Skeletal muscle tissue (tissue), 4 donors: ENCODE data around the gene RNASEH1. TPM values are rescaled to one million over a fixed set of nuclear protein-coding genes. Genes with fewer than 3 reads are reported as not detected.

Experiments
- H3K27ac ChIP-seq: one replicate; pipeline ENCODE4 v1.7.0; 2013; ENCODE audit warnings: mild to moderate bottlenecking, low read depth, low read length, inconsistent platforms
- H3K27me3 ChIP-seq, 3 donors: one replicate each; pipeline ENCODE4 v1.7.0; 2013; ENCODE audit warnings: low read length in 3 of 3; ENCODE audit not compliant: control insufficient read depth in 3 of 3, insufficient read depth in 3 of 3
- H3K36me3 ChIP-seq, 3 donors: one replicate each; pipeline ENCODE4 v1.7.0; 2013; ENCODE audit warnings: low read length in 3 of 3; ENCODE audit not compliant: control insufficient read depth in 3 of 3, insufficient read depth in 3 of 3
- H3K4me1 ChIP-seq, 3 donors: one replicate each; pipeline ENCODE4 v1.7.0; 2013; ENCODE audit warnings: low read length in 3 of 3, mild to moderate bottlenecking in 3 of 3; ENCODE audit not compliant: control insufficient read depth in 3 of 3, insufficient read depth in 3 of 3
- H3K4me3 ChIP-seq, 3 donors: one replicate each; pipeline ENCODE4 v1.7.0; 2013; ENCODE audit warnings: low read length in 3 of 3
- H3K9ac ChIP-seq, 3 donors: one replicate each; pipeline ENCODE4 v1.7.0; 2013; ENCODE audit warnings: low read length in 3 of 3, mild to moderate bottlenecking in 3 of 3, moderate library complexity in 2 of 3, low read depth in 1 of 3
- H3K9me3 ChIP-seq, 3 donors: one replicate each; pipeline ENCODE4 v1.7.0; 2013; ENCODE audit warnings: low read length in 3 of 3; ENCODE audit not compliant: control insufficient read depth in 3 of 3
- total RNA-seq: library from RNA; depleted of rRNA; stranded (reverse); fragments of >200 nt; gene quantifications from one replicate; pipeline ENCODE4 v1.2.3, GENCODE V29; 2014
- donor health status: Osteomylitis.

RNASEH1 gene
- total RNA-seq, 1 donor from 2014 or later = 14.6 TPM

DNA sequence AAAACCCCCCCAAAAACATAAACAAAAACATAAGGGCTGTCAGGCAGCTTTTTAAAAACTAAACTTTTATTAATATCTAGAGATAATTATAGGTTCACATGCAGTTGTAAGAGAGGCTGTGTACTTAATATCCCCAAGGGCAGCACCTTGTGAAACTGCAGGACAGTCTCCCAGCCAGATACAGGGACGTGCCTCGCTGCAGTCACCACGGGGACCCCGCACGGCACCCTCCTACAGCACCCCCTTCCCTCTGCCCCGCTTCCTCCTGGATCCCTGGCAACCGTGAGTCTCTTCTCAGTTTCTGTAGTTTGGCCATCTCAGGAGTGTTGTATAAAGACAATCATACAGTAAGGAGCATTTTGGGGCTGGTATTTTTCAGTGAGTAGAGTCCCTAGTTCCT is 30.0 kb upstream of the RNASEH1 start:
- no peak overlapping the region for H3K9ac ChIP-seq
- H3K36me3 ChIP-seq = peaks cover 0 to 4% (median 2%) of the 10 kb centered on the region in 3 donors
- no peak overlapping the region for H3K4me3 ChIP-seq
- no peaks in the 10 kb centered on the region for H3K9me3 ChIP-seq
- H3K4me1 ChIP-seq = peaks cover 0 to 8% (median 0%) of the 10 kb centered on the region in 3 donors
- H3K27me3 ChIP-seq = no peaks in the 10 kb centered on the region
- no peak overlapping the region for H3K27ac ChIP-seq

DNA sequence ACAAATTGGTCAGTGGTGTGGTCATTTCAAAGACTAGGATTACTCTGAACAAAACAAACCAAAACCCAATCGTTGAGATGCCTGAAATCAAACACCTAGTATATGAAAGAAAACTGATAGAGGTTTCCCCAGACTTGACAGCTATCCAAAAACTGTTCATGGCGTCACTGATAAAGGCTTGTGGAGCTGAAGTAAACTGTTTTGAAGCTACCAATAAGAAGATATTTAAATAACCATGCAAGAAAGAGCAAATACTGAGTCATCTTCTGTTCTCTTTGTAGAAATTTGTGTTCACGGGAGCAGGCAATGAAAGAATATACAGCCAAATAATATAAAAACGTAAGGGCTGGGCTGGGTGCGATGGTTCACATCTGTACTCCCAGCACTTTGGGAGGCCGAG is 29.3 kb upstream of the RNASEH1 start:
- H3K9ac ChIP-seq = no peak overlapping the region
- H3K27me3 ChIP-seq = no peaks in the 10 kb centered on the region
- no peak overlapping the region for H3K4me3 ChIP-seq
- peaks cover 2 to 4% (median 3%) of the 10 kb centered on the region in 3 donors for H3K36me3 ChIP-seq
- H3K9me3 ChIP-seq = no peaks in the 10 kb centered on the region
- H3K27ac ChIP-seq = no peak overlapping the region
- H3K4me1 ChIP-seq = peaks cover 0 to 8% (median 0%) of the 10 kb centered on the region in 3 donors

DNA sequence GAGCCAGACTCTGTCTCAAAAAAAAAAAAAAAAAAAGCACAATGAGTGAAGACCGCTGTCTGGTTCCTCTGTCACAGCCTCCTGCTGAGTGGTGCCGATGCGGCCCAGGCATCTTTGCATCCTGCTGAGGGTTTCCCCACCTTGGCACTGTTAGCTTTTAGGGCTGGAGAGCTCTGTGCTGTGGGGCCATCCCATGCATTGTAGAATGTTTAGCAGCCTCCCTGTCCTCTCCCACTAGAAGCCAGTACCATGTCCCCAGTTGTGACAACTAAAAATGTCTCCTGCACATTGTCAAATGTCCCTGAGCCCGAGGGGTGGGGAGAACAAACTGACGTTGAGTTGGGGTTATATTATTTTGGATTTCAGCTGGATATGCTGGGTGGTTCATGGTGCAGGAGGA is 28.9 kb upstream of the RNASEH1 start:
- H3K9me3 ChIP-seq = no peaks in the 10 kb centered on the region
- peaks cover 0 to 8% (median 0%) of the 10 kb centered on the region in 3 donors for H3K4me1 ChIP-seq
- no peak overlapping the region for H3K27ac ChIP-seq
- H3K9ac ChIP-seq = no peak overlapping the region
- no peak overlapping the region for H3K4me3 ChIP-seq
- peaks cover 3 to 6% (median 4%) of the 10 kb centered on the region in 3 donors for H3K36me3 ChIP-seq
- no peaks in the 10 kb centered on the region for H3K27me3 ChIP-seq

DNA sequence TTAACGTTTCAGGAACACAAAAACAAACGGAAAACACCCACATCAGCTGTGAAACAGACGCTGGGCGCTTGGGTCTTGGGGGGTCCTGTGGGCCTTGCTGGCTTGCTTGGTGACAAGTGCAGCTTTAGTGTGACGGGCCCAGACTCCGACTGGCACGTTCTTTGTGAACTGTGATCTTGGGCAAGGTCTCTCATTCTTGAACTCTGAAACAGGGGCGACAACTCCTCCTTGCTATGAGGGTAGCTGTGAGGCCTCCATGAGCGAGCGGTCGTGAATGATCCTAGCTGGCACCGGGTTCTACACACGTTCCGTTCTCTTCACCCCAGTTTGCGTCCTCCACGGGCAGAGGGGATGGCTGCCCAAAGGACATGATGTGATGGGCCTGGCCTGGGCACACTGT is 28.1 kb upstream of the RNASEH1 start:
- no peaks in the 10 kb centered on the region for H3K9me3 ChIP-seq
- no peaks in the 10 kb centered on the region for H3K27me3 ChIP-seq
- peaks cover 0 to 8% (median 0%) of the 10 kb centered on the region in 3 donors for H3K4me1 ChIP-seq
- no peak overlapping the region for H3K9ac ChIP-seq
- peak overlapping the region; percentile 64 for H3K27ac ChIP-seq
- H3K4me3 ChIP-seq = no peak overlapping the region
- H3K36me3 ChIP-seq = peaks cover 10 to 12% (median 11%) of the 10 kb centered on the region in 3 donors

DNA sequence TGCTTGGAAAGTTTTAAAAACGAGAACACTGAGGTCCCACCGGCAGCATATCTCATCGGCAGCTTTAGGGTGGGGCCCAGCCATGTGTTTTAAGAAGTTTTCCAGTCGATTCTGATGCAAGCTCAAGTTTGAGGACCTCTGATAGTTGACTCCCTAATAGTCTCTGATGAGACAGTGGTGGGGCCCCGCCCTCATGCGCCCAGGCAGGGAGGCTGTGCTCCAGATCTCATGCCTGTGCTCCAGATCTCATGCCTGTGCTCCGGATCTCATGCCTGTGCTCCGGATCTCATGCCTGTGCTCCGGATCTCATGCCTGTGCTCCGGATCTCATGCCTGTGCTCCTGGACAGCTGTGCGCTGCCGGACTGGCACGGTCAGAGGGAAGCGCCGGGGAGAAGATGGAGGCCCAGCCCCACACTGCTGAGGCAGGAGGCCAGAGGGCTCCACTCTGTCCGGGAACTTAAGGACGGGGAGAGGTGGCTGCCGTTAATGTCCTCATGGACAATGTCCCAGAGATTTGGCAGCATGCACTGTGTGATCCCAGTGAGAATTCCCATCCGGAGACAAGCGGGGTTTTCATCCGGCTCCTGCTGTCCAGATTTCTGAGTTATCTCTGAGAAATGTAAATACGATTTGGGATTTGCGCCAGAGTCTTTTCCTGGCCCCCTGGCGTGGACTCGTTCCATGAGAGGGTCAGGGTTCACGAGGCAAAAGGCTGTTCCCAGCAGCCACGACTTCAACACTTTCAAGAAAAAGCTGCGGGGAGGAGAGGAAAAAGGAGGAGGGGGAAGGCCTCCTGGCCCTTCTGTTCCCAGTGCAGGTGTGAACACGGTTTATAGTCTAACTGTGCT is 27.4 kb upstream of the RNASEH1 start:
- Histone ChIP-seq H3K9ac (peak overlapping the region in 2 of 3 donors; percentile 1 to 50), H3K27me3 (no peaks in the 10 kb centered on the region), H3K9me3 (no peaks in the 10 kb centered on the region), H3K4me3 (no peak overlapping the region), H3K27ac (peak overlapping the region; percentile 64), H3K36me3 (peaks cover 13 to 18% (median 16%) of the 10 kb centered on the region in 3 donors), H3K4me1 (peaks cover 0 to 8% (median 0%) of the 10 kb centered on the region in 3 donors)

DNA sequence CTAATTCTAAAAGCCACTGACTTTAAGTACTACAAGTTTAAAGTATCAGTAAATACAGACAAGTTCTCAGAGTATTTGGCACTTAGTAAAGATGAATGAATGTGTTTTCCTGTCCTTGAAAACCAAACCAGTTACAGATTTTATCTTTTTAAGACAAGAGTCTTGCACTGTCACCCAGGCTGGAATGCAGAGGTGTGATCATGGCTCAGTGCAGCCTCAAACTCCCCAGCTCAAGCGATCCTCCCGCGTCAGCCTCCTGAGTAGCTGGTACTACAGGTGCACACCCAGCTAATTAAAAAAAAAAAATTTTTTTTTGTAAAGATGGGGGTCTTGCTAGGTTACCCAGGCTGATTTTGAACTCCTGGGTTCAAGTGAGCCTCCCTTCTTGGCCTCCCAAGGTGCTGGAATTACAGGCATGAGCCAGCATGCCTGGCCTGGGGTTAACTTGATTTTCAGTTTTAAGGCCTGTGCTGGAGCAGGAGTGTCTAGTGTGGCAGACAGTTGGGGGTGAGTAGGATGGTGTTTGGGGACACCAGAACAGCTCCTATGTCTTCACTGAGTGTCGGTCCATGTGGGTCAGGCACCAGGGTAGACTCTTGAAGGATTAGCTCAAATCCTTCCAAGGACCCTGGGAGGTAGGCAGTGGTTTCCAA is 26.6 kb upstream of the RNASEH1 start:
- Histone ChIP-seq H3K27me3 (no peaks in the 10 kb centered on the region), H3K4me1 (peaks cover 0 to 8% (median 0%) of the 10 kb centered on the region in 3 donors), H3K9me3 (no peaks in the 10 kb centered on the region), H3K27ac (peak overlapping the region; percentile 64), H3K36me3 (peaks cover 19 to 25% (median 24%) of the 10 kb centered on the region in 3 donors), H3K9ac (peak overlapping the region in 2 of 3 donors; percentile 1 to 50), H3K4me3 (no peak overlapping the region)

DNA sequence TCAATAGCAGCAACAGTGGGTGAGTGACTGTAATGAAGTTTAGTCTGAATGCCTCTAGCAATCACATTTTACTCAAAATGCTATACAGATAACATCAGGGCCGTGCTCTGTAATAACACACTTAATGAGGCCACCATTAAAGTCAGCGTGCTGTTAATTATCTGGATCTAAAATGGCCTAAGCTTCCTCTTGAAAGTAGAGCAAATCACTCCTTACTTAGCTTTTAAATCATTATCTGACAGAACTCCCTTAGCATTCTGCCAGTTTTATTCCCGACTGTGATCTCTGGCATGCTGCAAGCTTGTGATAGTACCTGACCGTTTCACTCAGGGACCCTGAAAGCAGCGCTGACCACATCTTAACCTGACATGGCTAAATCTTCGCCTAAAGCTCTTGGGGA is 25.9 kb upstream of the RNASEH1 start:
- H3K27ac ChIP-seq = no peak overlapping the region
- peaks cover 19 to 30% (median 29%) of the 10 kb centered on the region in 3 donors for H3K36me3 ChIP-seq
- H3K4me3 ChIP-seq = no peak overlapping the region

DNA sequence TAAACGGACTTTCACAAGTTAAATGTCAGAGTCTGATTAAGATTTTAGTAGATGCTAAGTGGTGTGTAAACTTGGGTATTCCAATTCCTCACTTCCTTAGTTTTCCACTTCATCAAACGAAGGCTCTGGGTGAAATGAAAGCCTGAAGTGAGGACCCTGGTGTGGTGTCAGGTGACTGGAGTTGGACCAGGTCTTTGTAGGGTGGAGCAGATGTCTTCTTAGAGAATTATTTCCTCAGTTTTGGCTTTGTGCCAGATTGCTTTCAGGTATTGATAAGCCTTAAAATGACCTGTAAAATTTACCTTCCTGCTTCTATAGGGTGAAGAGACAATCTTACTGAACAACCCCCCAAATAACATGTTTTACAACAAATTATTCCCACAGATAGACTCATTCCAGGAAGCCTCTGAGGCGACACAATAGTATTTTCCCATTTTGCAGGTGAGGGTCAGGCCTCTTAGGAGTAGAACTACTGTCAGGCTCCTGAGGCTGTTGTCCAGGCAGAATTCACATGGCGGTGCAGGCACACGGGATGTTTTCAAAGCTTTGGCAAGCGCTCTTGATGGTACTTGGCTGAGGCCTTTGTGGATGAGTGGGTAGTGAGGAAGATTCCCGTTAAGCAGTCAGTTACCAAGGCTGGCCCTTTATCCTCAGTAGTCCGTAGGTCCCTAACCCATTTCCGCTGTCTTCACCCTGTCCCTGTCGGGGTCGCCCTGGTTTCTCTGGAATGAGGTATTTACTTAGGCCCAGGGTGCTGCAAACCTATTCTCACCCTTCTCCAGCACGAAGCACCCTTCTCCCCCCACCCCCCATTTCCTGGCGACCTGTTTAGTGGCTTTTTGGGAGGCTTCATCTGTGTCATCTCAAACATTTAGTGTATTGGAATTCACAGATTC is 23.5 kb upstream of the RNASEH1 start:
- Histone ChIP-seq H3K27ac (no peak overlapping the region), H3K9me3 (no peaks in the 10 kb centered on the region), H3K4me3 (no peak overlapping the region), H3K9ac (no peak overlapping the region), H3K27me3 (no peaks in the 10 kb centered on the region), H3K36me3 (peaks cover 27 to 51% (median 46%) of the 10 kb centered on the region in 3 donors), H3K4me1 (peaks cover 6 to 14% (median 9%) of the 10 kb centered on the region in 3 donors)

More for the DNA sequence above, 25.9 kb upstream of the RNASEH1 start:
- Histone ChIP-seq H3K4me1 (peaks cover 0 to 8% (median 3%) of the 10 kb centered on the region in 3 donors), H3K9ac (no peak overlapping the region), H3K27me3 (no peaks in the 10 kb centered on the region), H3K9me3 (no peaks in the 10 kb centered on the region)

DNA sequence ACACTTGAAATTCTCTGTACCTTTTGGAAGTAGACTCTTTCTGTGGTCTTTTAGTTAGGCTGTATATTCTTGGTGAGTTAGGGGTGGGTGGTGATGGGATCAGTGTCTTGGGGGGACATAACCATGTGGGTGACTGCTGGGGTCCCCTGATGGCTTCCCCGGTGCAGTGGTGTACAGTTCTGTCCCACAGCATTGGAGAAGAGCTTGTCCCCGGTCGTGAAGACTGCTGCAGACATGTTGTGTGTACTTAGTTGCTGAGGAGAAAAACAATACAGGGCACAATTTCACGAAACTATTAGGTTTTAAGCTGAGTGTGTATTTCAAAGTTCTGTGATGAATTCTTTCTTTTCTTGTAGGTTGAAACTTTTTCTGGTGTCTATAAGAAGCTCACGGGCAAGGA is 22.3 kb upstream of the RNASEH1 start:
- no peak overlapping the region for H3K4me3 ChIP-seq
- H3K9ac ChIP-seq = no peak overlapping the region
- peaks cover 28 to 53% (median 52%) of the 10 kb centered on the region in 3 donors for H3K36me3 ChIP-seq

More for the DNA sequence above, 22.3 kb upstream of the RNASEH1 start:
- Histone ChIP-seq H3K4me1 (peaks cover 14 to 25% (median 15%) of the 10 kb centered on the region in 3 donors), H3K9me3 (no peaks in the 10 kb centered on the region), H3K27me3 (no peaks in the 10 kb centered on the region), H3K27ac (no peak overlapping the region)
